T-helper 17 cell (primary cell): Measurements from ENCODE around the gene PMEPA1. TPM values are rescaled to one million over a fixed set of nuclear protein-coding genes. Genes with fewer than 3 reads are reported as not detected.
"Not testable (repeated sequence)": the region's sequence is repeated elsewhere in the genome, so short reads cannot be mapped to it uniquely, and the experiment has no call there.

Experiments used
- ATAC-seq: fragments of 150-1000 bp; cut with Tn5 transposase; 2 replicates; pipeline ENCODE4 v1.10.0; 2021; ENCODE audit warnings: mild to moderate bottlenecking, moderate library complexity
- DNase-seq, 3 donors: peaks; one replicate each; pipeline versions ENCODE4 v3.0.0 to v3.0.0-alpha.2; 2020 to 2021
- H3K9me3 ChIP-seq: one replicate; pipeline ENCODE4 v1.7.0; 2013; ENCODE audit warnings: low read length, mild to moderate bottlenecking; ENCODE audit not compliant: control insufficient read depth, poor library complexity, severe bottlenecking
- H3K27ac Mint-ChIP-seq: one replicate; pipeline ENCODE4 v1.8.0; 2022; ENCODE audit warnings: mild to moderate bottlenecking, moderate library complexity, mixed read lengths
- H3K27me3 Mint-ChIP-seq: one replicate; pipeline ENCODE4 v1.8.0; 2022; ENCODE audit warnings: mixed read lengths
- H3K36me3 Mint-ChIP-seq: one replicate; pipeline ENCODE4 v1.8.0; 2022; ENCODE audit warnings: low read depth, mixed read lengths
- H3K4me1 Mint-ChIP-seq: one replicate; pipeline ENCODE4 v1.8.0; 2022; ENCODE audit warnings: mild to moderate bottlenecking, mixed read lengths
- H3K4me3 Mint-ChIP-seq: one replicate; pipeline ENCODE4 v1.8.0; 2022; ENCODE audit warnings: mild to moderate bottlenecking, moderate library complexity, mixed read lengths
- total RNA-seq, 4 donors: library from RNA in 2 of 4; stranded (reverse) in 2 of 4; gene quantifications; one replicate each; pipeline ENCODE4 v1.2.3 and lab custom pipeline; 2022 to 2026

The PMEPA1 gene
- total RNA-seq, 2 donors from 2014 or later, result 4.5 to 5.8 TPM

- no peak overlapping the region for H3K4me3 Mint-ChIP-seq
- H3K27me3 Mint-ChIP-seq, result no peaks in the 10 kb centered on the region
- no peak for DNase-seq
- ATAC-seq, result no peak
- peaks cover 8% of the 10 kb centered on the region for H3K4me1 Mint-ChIP-seq
- H3K36me3 Mint-ChIP-seq, result peaks cover 2% of the 10 kb centered on the region
- no peak overlapping the region for H3K27ac Mint-ChIP-seq
- H3K9me3 ChIP-seq, result peaks cover 4% of the 10 kb centered on the region
Observed at GRCh38 chr20:57638173-57638894, 71.5 kb downstream of the PMEPA1 start.

DNA sequence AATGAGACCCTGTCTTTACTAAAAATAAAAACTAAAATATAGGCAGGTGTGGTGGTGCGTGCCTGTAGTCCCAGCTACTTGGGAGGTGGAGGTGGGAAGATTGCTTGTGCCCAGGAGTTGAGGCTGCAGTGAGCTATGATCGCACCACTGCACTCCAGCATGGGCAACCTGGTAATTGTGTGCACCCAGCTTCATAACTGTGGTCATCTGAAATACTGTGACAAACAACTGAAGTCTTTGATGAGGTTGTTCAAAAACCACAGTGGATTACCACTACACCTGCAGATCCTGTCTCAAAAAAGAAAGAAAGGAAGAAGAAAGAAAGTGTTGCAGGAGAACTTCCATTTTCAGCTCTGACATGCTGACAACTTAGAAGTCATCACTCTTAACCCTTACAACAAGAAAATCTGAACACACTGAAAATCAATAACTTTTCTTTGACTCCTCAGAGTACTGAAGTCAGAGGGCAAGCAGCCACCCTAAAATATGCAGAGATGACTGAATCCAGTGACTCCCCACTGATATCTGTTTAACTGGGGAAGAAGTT is 75.8 kb downstream of the PMEPA1 start:
- Mint-ChIP-seq H3K27me3 (no peaks in the 10 kb centered on the region), H3K4me1 (peaks cover 25% of the 10 kb centered on the region), H3K4me3 (peak overlapping the region; percentile 19), H3K27ac (no peak overlapping the region), H3K36me3 (peaks cover 2% of the 10 kb centered on the region)
- DNase-seq, result no peak
- H3K9me3 ChIP-seq, result peaks cover 4% of the 10 kb centered on the region
- ATAC-seq, result peak; percentile 95

- H3K36me3 Mint-ChIP-seq, result peaks cover 2% of the 10 kb centered on the region
- peaks cover 4% of the 10 kb centered on the region for H3K9me3 ChIP-seq
- ATAC-seq, result no peak
- no peak overlapping the region for H3K4me3 Mint-ChIP-seq
- peaks cover 31% of the 10 kb centered on the region for H3K4me1 Mint-ChIP-seq
- H3K27me3 Mint-ChIP-seq, result no peaks in the 10 kb centered on the region
- DNase-seq, result no peak
- H3K27ac Mint-ChIP-seq, result no peak overlapping the region
Observed at GRCh38 chr20:57632286-57632685, 77.5 kb downstream of the PMEPA1 start.

GRCh38 chr20:57630061-57630460 is 79.8 kb downstream of the PMEPA1 start:
- Mint-ChIP-seq H3K36me3 (no peaks in the 10 kb centered on the region), H3K4me1 (peaks cover 34% of the 10 kb centered on the region), H3K27ac (peak overlapping the region; percentile 90), H3K27me3 (no peaks in the 10 kb centered on the region), H3K4me3 (peak overlapping the region; percentile 83)
- H3K9me3 ChIP-seq, result peaks cover under 1% of the 10 kb centered on the region
- ATAC-seq (peak; percentile 27), DNase-seq (no peak)

- ATAC-seq, result not testable (repeated sequence)
Observed at GRCh38 chr20:57629491-57629901, 80.3 kb downstream of the PMEPA1 start.

DNA sequence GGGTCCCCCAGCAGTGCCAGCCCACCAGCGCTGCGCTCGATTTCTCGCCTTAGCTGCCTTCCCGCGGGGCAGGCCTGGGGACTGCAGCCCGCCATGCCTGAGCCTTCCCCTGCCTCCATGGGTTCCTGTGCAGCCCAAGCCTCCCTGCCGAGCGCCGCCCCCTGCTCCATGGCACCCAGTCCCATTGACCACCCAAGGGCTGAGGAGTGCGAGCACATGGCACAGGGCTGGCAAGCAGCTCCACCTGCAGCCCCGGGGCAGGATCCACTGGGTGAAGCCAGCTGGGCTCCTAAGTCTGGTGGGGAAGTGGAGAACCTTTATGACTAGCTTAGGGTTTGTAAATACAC is 80.9 kb downstream of the PMEPA1 start:
- peak overlapping the region; percentile 90 for H3K27ac Mint-ChIP-seq
- not testable (repeated sequence) for H3K36me3 Mint-ChIP-seq, H3K9me3 ChIP-seq, ATAC-seq, H3K27me3 Mint-ChIP-seq, DNase-seq
- peak overlapping the region; percentile 83 for H3K4me3 Mint-ChIP-seq
- peaks cover 28% of the 10 kb centered on the region for H3K4me1 Mint-ChIP-seq

More at GRCh38 chr20:57629491-57629901, 80.3 kb downstream of the PMEPA1 start:
- not testable (repeated sequence) for H3K27me3 Mint-ChIP-seq, H3K36me3 Mint-ChIP-seq, DNase-seq, H3K9me3 ChIP-seq
- peak overlapping the region; percentile 90 for H3K27ac Mint-ChIP-seq
- peaks cover 34% of the 10 kb centered on the region for H3K4me1 Mint-ChIP-seq
- H3K4me3 Mint-ChIP-seq, result peak overlapping the region; percentile 83

- H3K27me3 Mint-ChIP-seq, result no peaks in the 10 kb centered on the region
- peak overlapping the region; percentile 90 for H3K27ac Mint-ChIP-seq
- H3K4me3 Mint-ChIP-seq, result peak overlapping the region; percentile 83
- H3K9me3 ChIP-seq, result no peaks in the 10 kb centered on the region
- peaks cover 25% of the 10 kb centered on the region for H3K4me1 Mint-ChIP-seq
- peak; percentile 86 for ATAC-seq
- peak in 1 of 3 donors; percentile 44 for DNase-seq
- H3K36me3 Mint-ChIP-seq, result no peaks in the 10 kb centered on the region
Observed at GRCh38 chr20:57628047-57628961, 81.5 kb downstream of the PMEPA1 start.

DNA sequence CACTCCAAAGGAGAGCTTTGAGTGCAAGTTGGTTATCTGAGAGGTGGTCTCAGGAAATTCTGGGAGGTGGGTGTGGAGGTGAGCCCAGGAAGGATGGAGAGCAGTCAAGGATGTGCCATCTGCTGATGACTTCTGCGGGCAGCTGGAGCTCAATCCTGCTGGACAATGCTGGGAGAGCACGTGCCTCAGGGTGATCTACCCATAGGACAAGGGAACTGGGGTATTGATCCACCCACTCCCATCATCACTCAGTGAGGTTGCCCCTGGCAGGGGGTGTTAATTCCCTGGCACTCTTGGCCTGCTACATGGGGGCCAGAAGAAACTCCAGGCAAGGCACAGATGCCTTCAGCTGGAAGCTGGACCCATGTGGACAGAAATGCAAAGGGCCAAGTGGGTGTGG is 82.5 kb downstream of the PMEPA1 start:
- ATAC-seq, result no peak
- peak overlapping the region; percentile 90 for H3K27ac Mint-ChIP-seq
- no peaks in the 10 kb centered on the region for H3K36me3 Mint-ChIP-seq

GRCh38 chr20:57625978-57626377 is 83.8 kb downstream of the PMEPA1 start:
- no peak overlapping the region for H3K4me3 Mint-ChIP-seq
- no peak for ATAC-seq
- H3K9me3 ChIP-seq, result no peaks in the 10 kb centered on the region
- H3K27ac Mint-ChIP-seq, result peak overlapping the region; percentile 12
- no peaks in the 10 kb centered on the region for H3K27me3 Mint-ChIP-seq
- H3K4me1 Mint-ChIP-seq, result peaks cover 32% of the 10 kb centered on the region
- DNase-seq, result no peak
- H3K36me3 Mint-ChIP-seq, result no peaks in the 10 kb centered on the region

More for the DNA sequence above, 82.5 kb downstream of the PMEPA1 start:
- H3K27me3 Mint-ChIP-seq, result no peaks in the 10 kb centered on the region
- H3K4me1 Mint-ChIP-seq, result peaks cover 29% of the 10 kb centered on the region
- peak overlapping the region; percentile 28 for H3K4me3 Mint-ChIP-seq
- DNase-seq, result no peak
- H3K9me3 ChIP-seq, result no peaks in the 10 kb centered on the region

- Mint-ChIP-seq H3K4me3 (no peak overlapping the region), H3K4me1 (peaks cover 37% of the 10 kb centered on the region), H3K36me3 (no peaks in the 10 kb centered on the region), H3K27ac (no peak overlapping the region), H3K27me3 (no peaks in the 10 kb centered on the region)
- no peak for DNase-seq
- H3K9me3 ChIP-seq, result no peaks in the 10 kb centered on the region
- ATAC-seq, result no peak
Observed at GRCh38 chr20:57625181-57625958, 84.4 kb downstream of the PMEPA1 start.

- Mint-ChIP-seq H3K27me3 (no peaks in the 10 kb centered on the region), H3K27ac (peak overlapping the region; percentile 19), H3K4me1 (peaks cover 33% of the 10 kb centered on the region), H3K4me3 (no peak overlapping the region), H3K36me3 (no peaks in the 10 kb centered on the region)
- DNase-seq (no peak), ATAC-seq (no peak)
- no peaks in the 10 kb centered on the region for H3K9me3 ChIP-seq
Observed at GRCh38 chr20:57624124-57624523, 85.7 kb downstream of the PMEPA1 start.

GRCh38 chr20:57622579-57623381 is 87.0 kb downstream of the PMEPA1 start:
- Mint-ChIP-seq H3K27ac (peak overlapping the region; percentile 99), H3K36me3 (no peaks in the 10 kb centered on the region), H3K4me3 (peak overlapping the region; percentile 68), H3K4me1 (peaks cover 40% of the 10 kb centered on the region), H3K27me3 (no peaks in the 10 kb centered on the region)
- H3K9me3 ChIP-seq, result no peaks in the 10 kb centered on the region
- DNase-seq (peak; percentile 57 to 73 (median 61)), ATAC-seq (peak; percentile 40)
